HG03354 (cell line): ENCODE results near the gene KLK12.

ENCODE experiments used
- ATAC-seq: cut with Tn5 transposase; IDR thresholded peaks from one replicate; pipeline ENCODE4 v1.9.1; 2021; ENCODE audit warnings: mild to moderate bottlenecking; ENCODE audit not compliant: unreplicated experiment, poor library complexity, severe bottlenecking

The KLK12 gene

GRCh38 chr19:51059715-51060114, 24.9 kb upstream of the KLK12 start:
- no peak for ATAC-seq

- no peak for ATAC-seq
Observed at GRCh38 chr19:51055866-51056265, 21.1 kb upstream of the KLK12 start.

GRCh38 chr19:51047031-51047335, 12.2 kb upstream of the KLK12 start:
- ATAC-seq = no peak

GRCh38 chr19:51044327-51044726, 9.5 kb upstream of the KLK12 start:
- no peak for ATAC-seq

GRCh38 chr19:51043497-51043896, 8.7 kb upstream of the KLK12 start:
- no peak for ATAC-seq

DNA sequence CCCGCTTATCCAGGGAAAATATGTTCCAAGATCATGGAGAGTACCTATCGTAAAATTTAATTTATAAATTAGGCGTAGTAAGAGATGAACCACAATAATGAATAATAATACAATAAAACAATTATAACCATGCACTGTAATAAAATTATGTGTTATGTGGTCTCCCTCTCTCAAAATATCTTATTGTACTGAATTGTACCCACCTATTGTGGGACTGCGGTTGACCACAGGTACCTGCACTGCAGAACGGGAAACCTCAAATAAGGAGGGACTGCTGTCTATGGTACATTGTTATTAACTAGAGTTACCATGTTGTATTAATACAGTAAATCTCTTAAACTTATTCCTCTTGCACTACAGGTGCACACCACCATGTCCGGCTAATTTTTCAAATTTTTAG, 5.3 kb upstream of the KLK12 start:
- no peak for ATAC-seq

- ATAC-seq = no peak
Observed at GRCh38 chr19:51036519-51036918, 1.7 kb upstream of the KLK12 start.

- no peak for ATAC-seq
Observed at GRCh38 chr19:51031880-51032225, 2.9 kb downstream of the KLK12 start.

- no peak for ATAC-seq
Observed at GRCh38 chr19:51031220-51031879, 3.5 kb downstream of the KLK12 start.

DNA sequence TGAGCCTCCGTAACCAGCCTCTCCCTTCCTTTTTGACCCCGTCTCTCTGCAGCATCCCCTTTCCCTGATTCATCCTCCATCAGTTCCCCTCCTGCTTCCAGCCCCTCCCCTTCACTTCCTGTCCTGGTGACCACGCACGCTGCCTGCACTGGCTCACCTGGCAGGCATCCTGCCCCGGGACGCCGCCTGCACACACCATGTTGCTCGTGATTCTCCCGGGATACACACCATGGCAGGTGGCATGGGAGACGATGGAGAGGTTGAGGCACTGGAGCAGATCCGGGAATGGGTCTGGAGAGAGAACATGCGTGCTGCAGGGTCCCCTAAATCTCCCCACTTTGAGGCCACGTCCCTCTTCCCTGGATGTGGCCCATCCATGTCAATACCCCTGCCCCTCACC, 4.2 kb downstream of the KLK12 start:
- no peak for ATAC-seq

DNA sequence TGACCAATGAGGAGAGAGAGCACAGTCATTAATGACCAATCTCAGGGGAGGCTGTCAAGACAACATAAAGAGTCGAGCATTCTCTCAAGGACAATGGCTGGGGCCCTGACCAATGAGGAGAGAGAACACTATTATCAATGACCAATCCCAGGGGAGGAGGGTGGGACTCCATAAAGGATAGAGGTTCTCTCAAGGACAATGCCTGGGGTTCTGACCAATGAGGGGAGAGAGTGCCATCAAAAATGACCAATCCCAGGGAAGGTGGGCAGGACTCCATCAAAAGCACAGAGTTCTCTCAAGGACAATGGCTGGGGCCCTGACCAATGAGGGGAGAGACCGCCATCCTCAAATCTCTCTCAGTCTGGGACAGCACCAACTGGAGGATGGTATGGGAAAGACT, 5.1 kb downstream of the KLK12 start:
- no peak for ATAC-seq

DNA sequence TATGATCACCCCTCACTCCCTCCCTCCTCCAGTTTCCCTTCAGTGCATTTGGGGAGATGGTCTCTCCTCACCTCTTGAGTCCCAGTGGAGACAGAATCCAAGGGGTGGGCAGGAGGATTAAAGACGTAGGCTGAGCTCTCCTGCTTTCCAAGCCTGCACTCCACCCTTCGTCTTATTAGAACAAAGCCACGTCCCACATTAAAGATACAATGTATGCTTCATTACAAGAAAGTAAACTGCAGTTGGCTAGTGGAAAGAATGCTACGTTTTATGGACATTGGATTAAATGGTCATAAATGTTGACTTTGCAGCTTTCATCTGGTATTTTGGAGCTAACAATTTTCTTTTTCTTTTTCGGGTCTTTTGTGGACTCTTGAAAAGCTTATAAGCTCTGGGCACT, 6.9 kb downstream of the KLK12 start:
- ATAC-seq = no peak

- ATAC-seq = no peak
Observed at GRCh38 chr19:51027126-51027806, 7.5 kb downstream of the KLK12 start.

DNA sequence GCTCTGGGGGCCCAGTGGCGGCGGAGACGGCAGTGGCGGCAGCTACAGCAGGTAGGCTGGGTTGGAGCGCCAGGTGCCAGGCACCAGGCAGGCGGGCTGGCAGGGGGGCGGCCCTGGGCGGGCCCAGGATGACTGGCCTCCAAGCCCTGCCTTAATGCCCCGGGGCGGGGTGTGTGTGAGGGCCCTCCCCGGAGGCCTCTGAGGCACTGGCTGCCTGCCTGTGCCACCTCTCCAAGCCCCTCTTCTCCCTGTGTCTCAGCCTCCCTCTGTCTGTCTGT, 8.3 kb downstream of the KLK12 start, which contains the start of gene KLK11:
KLK11 (minus strand) TSS at position 63 of the 278 bp plus-strand sequence. CDS start 985 bp downstream, outside the sequence.
- no peak for ATAC-seq

- no peak for ATAC-seq
Observed at GRCh38 chr19:51025809-51026553, 8.8 kb downstream of the KLK12 start.

DNA sequence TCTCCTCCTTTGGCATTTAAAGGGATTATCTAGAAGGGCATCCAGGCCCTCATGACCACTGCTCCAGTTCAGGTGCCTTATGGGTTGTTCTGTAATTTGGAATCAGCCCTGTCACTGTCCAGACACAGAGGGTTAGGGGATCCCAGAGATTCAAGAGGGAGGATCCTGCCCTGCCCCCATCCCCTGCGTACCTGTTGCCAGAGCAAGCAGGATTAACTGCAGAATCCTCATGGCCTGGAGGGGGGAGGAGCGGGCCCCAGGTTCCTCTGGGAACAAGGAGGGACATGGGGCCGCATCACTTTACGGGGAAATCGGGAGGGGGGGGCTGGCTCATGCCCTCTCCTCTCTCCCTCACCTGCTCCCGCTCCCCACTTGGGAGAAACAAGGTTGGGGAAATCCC, 9.4 kb downstream of the KLK12 start:
- ATAC-seq = no peak

- no peak for ATAC-seq
Observed at GRCh38 chr19:51024924-51025323, 9.9 kb downstream of the KLK12 start.

GRCh38 chr19:51023946-51024345, 10.9 kb downstream of the KLK12 start:
- no peak for ATAC-seq

DNA sequence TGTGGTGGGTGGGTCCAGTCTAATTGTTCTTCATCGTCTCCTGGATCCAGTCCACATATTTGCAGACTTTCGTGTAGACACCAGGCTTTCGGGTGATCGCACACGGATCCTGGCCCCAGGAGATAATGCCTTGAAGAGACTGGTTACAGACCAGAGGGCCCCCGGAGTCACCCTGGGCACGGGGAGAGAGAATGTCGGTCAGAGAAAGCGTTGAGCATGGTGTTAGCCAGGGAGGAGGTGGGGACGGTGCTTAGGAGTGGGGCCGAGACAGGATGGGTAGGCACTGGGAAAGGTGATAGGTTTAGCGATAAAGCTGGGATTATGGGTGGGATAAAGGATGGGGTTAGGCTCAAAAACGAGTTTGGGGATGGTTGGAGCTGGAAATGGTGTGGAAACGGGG, 12.3 kb downstream of the KLK12 start:
- no peak for ATAC-seq

DNA sequence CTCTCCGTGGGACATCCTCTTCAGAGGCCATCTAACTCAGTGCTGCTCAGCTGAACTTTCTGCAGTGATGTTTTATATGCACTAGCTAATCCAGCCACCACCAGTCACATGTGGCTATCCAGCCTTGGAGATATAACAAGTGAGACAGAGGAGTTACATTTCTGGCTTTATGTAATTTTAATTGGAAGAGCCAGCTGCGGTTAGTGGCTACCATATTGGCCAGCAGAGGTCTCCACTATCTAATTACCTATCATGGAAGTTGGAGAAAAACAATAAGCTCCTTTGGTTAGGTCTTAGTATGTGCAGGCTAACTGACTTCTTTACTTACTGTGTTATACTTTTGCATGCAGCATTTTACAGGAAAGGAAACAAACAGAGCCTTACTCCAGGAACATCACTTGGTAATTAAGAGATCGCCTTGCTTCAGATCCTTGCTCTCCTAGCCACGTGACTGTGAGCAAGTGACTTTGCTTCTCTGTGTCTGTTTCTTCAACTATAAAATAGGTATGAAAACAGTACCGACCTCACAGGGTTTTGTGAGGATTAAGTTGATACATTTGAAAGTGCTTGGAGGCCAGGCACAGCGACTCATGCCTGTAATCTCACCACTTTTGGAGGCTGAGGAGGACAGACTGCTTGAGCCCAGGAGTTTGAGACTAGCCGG, 13.7 kb downstream of the KLK12 start:
- ATAC-seq = no peak

GRCh38 chr19:51019544-51019925, 15.3 kb downstream of the KLK12 start, which contains the start of gene KLK10:
TSS of gene KLK10 (minus strand) at chr19:51019709. CDS start at chr19:51019130, 579 bp downstream.
- no peak for ATAC-seq
